GM19372 (cell line): ENCODE data around the gene BRI3.

Experiments used
- ATAC-seq: cut with Tn5 transposase; IDR thresholded peaks from one replicate; pipeline ENCODE4 v1.9.1; 2021; ENCODE audit warnings: mild to moderate bottlenecking, low read depth, moderate library complexity; ENCODE audit not compliant: unreplicated experiment

BRI3 gene

DNA sequence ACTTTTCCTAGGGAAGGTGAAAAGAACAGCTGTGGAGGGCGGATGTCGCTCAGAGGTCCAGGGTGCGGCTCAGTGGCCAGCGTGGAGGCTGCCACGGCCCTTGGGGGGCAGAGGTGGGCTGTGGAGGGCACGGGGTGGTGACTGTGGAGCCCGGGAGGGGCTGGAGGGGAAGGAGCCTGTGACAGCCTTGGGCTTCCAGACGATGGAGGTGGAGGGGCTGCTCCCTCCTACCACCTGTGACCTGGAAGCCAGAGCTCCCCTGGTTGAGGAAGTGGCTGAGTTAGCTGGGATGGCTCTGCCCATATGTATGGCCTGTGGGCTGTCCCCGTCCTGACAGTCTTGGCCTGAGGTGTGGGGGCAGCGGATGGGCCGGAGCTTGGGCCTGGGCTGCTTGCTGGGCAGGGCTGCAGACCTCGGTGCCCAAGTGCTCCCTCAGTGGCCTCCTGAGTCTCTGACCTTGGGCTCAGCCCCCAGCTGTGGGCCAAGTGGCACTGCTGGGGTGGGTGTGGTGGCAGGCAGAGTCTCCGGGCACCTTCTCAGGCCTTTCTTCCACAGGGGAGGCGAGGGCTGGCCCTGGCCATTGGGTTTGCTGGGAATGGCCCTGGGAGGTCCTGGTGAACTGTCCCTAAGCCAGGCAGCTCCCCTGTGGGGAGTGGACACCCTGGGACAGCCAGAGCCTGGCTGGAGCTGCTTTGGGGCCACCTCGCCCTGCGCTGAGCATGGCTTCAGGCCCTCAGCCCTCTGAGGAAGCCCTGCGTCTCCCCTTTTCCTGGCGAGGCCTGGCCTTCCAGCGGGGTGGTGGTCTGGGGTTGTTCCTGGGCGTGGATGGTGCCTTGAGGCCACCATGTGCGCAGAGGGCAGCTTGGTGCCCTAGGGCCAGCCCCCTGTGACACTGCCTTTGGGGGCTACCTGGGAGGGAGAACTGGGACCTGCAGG lies 3.9 kb downstream of the BRI3 start:
- no peak for ATAC-seq

DNA sequence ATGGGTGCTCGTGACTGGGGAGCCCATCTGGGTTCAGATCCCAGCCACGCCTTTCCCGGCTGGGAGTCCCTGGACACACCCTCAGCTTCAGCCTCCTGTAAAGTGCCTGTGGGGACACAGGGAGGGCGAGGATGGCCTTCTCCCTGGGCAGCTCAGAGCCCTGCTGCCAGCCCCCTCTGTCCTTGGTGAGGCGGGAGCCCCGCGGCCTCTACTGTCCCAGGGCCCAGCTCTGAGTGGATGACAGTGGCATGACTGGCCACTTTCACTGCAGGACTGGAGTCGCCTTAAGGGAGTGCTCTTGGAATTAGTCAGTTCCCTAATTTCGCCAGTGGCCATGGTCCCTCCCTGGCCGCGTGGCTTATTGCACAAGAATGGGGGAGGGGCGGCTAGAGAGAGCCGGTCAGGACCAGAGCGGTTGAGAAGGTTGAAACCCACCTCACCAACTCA lies 4.6 kb downstream of the BRI3 start:
- no peak for ATAC-seq

DNA sequence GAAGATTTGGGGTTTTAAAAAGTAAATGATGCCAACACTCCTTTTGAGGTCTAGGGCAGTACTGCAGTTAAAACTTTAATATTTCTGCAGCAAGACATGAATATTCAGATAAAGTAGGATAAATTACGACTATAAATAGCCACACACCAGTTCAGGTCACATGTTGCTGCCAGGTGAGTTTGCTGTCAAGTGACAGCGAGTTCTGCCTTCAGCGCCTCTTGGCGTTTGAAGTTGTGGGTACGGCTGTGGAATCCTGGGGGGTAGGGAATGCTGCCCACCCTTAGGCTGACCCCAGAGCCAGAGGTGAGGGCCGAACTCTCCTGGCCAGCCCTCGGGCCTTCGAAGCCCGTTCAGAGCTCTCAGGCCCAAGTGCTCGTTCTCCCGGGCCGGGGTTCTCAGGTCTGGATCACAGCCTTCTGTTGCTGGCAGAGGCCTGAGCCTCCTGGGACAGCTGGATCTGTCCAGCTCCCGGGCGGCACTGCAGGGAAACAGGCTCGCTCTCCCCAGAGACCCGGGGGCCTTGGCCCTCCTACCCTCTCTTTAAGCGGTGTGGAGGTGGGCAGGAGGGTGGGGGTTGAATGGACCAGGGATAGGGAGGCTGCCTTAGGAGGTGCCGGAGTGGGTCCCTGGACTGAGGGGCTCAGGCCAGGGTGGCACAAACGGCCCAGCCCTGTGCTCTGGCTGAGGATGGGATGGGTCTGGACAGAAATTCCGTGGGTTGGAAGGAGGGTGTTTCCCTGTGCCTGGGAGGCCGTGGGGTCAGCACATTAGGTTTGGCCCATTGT lies 5.4 kb downstream of the BRI3 start:
- ATAC-seq = no peak

DNA sequence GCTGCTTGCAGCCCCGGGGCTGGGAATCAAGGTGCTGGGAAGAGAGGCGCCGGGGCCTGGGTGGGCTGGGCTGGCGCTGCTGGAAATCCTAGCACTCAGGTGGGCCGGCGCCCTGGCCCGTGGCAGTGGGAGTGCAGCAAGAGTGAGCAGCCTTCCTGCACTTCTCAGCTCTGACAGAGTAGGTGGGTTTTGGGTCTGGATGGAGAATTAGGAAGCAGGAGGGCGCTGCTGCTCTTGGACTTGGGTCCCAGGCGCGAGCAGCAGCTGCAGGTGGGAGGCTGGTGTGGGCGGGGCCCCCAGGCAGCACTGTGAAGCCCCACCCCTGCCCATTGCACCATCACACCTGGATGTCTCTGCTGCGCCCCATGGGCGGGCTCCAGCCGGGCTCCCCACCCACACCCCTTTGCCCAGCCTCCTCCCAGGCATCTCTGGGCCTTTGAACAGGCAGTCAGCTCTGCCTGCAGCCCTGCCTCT lies 6.0 kb downstream of the BRI3 start:
- no peak for ATAC-seq

DNA sequence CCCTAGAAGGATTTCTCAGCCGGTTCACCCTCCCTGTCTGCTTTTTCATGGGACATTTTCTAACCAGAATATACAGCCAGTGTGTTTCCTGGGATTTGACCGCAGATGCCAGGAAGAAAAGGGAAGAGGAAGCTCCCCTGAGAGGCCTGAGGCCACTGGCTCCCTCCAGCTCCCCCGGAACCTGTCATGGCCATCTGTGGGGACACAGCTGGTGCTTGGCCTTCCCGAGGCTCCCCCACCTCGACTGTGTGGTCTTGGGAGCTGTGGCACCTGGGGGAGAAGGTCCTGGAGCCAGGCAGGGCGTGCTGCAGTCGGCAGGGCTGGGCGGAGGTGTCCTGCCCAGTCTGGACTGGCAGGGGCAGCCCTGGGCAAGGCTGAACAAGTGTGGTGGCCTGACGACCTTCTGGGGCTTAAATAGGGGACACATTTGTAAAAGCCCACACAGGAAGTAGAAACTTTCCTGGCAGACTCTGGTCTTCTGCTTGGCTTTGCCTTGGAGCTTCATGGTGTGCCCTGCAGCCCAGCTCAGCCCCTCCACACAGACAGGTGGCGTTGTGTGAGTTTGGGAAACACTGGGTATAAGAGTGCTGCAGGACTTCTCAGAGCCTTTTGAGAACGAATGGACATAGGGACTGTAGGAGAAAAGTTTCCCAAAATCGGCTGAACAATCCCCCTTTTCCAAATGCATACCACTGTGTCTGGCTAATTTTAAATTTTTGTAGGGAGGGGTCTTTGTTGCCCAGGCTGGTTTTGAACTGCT lies 6.8 kb downstream of the BRI3 start:
- no peak for ATAC-seq

DNA sequence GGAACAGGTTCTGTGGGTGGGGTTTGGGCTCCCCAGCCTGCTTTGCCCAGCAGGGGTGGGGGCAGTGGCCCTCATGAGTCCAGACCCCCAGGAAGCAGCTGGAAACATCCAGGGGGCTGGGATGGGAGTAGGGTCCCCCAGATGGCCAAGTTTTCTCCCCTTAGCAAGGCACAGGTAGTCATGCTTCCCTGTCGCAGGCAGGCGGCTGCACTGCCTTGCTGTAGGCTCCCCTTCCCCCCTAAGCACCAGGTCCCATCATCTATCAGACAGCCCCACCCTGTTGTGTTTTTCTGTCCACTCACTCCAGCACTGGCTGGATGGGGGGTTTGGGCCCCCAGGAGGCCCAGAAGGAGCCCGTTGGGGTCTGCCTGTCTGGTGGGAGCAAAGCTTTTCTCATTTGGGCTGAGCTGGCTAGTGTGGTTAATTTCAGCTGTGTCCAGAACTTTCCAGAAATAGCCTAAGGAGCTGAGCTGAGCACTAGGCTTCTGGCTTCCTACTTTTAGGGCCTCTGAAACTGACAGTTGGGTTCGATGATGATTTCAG lies 7.9 kb downstream of the BRI3 start:
- ATAC-seq = no peak

DNA sequence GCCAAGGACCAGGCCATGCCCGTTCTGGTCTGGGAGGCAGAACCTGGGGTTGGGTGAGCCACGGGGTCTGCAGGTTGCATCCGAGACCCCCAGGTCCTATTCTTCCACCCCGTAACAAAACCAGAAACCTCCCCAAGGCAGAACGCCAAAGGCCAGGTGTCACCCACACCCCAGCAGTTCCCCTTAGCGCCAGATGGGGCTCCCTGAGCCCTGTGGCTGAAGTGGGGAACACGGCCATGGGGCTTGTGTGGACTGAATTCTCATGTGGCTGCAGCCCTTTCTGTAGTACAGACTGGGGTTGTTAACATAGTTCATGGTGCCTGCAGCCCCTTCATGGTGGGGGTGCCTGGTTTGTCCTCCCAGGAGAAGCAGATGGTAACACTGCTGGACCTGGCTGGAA lies 10.2 kb downstream of the BRI3 start:
- ATAC-seq = no peak

DNA sequence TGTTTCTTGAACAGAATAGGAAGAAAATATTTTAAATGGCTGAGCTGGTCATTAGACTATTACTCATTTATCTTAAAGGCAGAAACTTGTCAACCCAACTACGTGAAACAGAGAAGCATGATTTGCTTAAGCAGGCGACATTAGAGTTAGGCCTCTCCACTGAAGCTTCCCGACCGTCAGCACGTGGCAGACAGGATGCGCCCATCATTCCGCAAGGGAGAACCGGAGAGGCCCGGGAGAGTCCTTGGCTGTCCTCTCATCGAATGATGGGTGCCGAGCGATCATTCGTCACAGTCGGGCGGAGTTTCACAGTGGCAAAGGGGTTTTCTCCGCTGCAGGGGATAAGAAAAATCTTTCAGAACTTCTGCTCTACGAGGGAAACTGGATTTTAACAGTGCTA lies 11.8 kb downstream of the BRI3 start:
- no peak for ATAC-seq

DNA sequence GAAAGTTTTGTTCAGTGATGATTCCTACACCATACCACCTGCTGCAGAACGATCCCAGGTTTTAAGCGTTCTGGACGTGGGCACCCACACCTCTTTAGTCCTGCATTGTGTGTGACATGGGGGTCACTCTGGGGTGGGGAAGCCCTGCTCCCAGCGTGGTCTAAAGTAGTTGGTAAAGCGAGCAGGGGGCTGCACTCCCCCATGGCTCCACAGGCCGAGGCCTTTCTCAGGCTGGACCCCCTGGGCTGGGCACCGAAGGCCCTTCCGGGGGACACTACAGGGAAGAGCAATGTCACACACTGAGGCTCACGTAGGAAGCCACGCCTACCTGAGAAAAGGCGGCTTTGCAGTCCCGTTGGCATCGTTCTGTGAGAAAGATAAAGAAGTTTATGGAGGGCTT lies 12.3 kb downstream of the BRI3 start:
- no peak for ATAC-seq

DNA sequence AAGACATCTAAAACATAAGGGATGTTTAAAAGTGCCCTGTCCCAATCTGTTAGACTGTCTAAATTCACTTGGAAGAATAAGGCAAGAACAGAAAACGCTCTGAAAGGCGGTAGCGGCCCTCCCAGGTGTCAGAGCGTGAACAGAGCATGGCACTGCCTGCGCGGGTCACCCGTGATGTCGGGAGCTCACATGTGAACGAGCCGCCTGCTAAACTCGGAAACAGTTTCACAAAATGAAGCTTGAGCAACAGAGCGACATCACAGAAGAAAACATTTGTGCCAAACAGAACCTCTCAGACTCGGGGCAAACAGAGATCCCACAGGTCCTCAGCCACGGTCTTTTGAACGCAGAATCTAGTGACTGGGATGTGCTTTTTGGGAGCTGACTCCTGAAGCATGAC lies 12.8 kb downstream of the BRI3 start:
- ATAC-seq = no peak

DNA sequence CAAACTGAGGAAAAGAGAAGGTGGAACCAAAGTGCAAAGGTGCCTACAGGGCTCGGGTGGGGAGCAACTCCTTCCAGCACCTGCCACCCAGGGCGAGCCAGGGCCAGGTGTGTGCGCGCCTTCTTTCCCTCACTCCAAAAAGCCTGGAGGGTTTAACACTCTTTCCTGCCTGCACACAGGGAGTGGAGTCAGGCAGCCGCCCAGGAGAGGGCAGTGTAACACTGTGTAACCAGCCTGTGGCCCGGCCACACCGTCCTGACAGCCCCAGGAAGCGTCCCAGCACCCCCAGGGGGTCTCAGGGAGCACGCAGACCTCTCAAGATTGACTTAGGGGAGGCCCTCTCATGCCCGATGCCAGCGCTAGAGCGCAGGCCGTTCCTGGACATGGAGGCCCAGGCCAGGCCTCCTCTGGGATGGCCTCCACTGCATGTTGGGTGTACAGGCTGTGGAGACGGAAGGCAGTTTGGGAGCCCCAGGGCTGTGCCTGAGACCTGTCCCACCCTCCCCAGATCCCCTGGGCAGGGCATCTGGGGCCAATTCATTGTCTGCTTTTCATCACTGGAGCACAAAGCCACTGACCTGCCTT lies 13.4 kb downstream of the BRI3 start:
- peak; percentile 79 for ATAC-seq

DNA sequence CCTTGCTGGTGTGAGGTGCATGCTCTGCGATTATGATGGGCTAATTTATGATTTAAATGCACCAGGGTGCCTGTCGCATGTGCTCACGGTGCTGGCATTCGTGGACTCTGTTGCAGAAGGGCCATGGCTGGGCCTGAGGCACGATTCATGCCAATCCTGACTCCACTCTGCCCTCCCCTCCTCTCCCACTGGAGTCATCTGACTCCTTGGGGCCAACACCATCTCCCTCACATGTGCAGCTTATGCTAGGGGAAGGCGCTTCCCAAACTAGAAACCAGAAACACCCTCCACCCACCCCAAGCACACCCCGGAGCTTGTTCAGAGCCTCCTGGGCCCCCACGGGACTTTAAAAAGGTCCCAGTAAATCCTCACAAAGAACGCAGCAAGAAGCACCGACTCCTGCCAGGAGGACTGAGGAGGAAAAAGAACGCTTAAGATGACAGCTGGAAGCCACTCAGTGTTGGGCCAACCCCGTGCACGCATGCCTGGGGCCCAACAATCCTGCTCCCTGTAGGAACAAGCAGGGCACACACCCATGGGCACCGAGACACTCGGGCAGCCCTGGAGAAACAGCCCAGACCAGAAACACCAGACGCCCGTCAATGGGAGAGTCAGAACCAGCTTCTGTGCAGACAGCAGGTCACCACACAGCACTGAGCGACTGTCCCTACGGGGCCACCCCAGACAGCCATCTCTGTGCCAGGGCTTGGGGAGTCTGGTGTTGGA lies 14.1 kb downstream of the BRI3 start:
- no peak for ATAC-seq

DNA sequence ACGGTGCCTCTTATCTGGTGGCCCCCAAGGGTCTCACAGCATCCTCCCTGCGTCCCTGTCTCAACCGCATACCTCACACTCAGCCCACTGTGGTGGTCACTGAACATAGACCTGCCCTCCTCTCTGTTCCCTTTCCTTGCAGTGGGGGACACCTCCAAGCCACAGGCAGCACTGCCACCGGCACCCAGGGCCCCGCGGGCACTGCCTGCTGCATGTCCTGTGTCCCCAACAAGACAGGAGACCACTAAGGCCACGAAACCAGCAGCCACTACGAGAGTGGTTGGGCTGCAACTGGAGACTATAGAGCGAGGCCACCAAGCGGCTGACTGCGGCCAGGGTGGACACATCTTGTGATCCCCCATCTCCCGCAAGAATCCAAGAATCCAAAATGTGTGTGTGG lies 15.3 kb downstream of the BRI3 start:
- no peak for ATAC-seq

DNA sequence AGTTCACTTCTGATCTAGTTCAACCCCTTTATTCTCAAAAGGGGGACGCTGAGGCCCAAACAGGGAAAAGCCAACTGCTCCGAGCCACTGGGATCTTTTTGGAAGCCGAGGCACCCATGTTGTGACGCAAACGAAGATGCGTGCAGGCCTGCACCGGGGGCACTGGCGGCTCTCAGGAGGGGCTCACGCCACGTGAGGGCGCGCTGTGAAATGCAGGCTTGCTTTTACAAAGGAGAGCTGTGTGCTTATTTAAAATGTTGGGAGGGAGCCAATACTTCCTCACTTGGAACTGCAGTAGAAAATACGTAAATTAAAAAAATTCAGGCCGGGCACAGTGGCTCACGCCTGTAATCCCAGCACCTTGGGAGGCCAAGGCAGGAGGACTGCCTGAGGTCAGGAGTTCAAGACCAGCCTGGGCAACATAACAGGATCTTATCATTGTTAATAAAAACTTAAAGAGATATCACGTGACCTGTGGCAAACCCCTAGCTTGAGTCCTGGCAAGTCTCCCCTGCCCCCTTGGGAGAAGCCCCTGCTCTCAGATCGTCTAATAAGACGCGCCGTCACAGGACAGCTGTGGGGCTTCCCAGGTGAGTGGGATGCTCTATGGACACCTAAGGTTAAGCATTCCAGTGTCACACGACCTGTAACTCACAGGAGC lies 16.3 kb downstream of the BRI3 start:
- no peak for ATAC-seq

DNA sequence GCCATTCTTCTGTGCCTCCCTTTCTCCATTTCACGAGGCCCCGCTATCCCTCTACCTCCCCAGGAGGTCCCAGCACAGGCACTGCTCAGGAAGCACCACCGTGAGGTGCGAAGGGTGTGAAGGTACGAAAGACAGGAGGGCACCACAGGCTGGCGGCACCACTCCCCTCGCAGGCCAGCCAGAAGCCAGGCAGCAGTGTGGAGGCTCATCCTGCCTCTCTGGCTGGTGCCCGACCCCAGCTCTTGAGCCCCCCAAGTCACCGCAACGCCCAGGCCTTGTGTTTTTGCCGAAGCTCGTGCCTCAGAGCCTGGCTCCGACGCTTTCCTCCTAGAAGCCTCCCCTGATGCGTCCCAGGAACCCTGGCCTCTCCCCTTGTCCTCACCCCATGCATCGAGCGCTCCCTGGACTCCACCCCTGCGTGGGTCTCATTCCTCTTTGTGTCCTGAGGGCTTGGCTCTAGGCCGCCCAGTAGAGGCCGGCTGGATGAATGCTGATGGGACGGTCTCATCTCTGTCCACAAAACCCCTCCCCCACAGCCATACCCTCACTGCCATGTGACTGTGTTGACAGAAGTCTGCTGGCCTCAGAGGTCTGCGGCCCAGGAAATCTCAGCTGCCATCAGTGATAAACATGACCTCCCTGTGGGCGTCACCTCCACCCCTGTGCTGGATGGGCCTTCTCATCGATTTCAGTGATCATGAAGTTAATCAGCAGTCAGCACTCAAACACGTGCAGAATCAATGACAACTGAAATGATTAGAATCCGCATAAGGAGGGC lies 19.3 kb downstream of the BRI3 start:
- ATAC-seq = no peak

DNA sequence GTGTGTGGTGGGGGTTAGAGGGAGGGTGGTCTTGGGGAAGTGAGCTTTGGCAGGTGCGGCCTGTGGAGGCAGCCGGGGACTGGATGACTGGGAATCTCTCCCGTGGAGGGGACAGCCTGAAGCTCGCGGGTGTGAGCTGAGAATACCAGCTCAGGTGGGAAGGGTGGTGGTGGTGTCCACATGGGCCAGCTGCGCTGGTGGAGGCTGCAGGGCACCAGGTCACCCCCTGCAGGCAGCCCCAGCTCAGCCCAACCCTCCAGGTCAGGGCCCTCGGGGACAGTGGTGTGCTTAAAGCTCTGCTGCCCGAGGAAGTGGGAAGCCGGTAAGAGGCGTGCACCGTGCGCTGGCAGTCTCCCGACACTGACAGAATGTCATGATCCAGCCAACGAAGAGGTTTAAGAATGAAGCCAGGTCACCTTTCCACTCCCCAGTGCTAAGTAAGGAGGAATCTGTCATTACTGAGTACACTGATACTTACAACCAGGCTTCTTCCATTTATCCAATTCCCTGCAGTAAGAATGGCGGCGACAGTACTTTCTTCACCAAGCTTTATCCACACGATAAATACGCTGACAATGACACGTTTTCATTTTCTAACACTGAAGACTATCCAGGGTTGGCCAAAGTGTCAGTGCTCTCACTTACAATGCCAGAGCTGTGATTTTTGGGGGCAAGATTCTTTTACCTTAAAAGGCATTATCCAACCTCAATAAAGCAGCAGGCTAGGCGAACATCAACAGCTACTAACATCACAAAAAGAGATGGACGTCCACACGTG lies 20.4 kb downstream of the BRI3 start:
- ATAC-seq = no peak

DNA sequence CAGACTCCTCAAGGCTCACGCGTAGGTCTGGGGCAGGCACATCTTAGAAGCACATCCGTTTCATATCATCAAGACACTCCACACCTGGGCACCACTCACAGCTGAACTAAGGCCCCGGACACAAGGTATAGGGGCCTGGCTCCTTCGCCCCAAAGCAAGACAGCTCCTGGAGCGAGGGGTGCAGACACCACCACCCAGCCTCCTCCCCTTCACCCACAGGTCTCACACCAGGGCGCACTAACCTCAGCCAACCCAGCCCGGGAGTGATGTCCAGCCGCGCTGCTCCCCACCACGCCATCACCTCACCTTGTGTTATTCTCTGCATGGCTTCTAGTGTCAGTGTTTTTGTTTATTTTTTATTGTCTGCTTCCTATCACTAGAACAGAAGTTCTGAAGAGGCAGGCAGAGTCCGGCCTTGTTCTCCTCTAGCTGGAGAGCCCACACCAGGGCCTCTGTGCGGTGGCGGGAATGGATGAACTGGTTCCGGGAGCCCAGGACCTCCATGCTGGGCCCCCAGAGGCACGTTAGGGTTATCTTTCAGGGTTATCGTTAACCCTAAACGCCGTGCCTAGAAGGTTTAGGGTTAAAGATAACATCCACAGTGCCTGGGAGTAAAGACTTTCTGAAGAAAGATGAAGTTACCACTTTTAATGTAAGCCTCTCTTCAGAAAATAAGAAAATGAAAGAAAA lies 21.8 kb downstream of the BRI3 start:
- ATAC-seq = no peak
